NCI-H1092 (cell line): ENCODE measurements around the gene DGKZ.

Source experiments
- DNase-seq: peaks from one replicate; lab custom pipeline; 2025; lab: John Stamatoyannopoulos, UW

DGKZ gene

GRCh38 chr11:46381819-46382645 lies 34.8 kb downstream of the DGKZ start:
- no peak for DNase-seq

GRCh38 chr11:46382646-46383403 lies 35.6 kb downstream of the DGKZ start:
- peak; percentile 27 for DNase-seq

GRCh38 chr11:46383404-46383758 lies 36.1 kb downstream of the DGKZ start:
- no peak for DNase-seq

- DNase-seq = no peak
Observed at GRCh38 chr11:46383974-46384701, 36.9 kb downstream of the DGKZ start.

GRCh38 chr11:46385169-46386004 lies 38.1 kb downstream of the DGKZ start:
- DNase-seq = no peak

GRCh38 chr11:46386005-46386578 lies 38.8 kb downstream of the DGKZ start:
- DNase-seq = no peak

GRCh38 chr11:46386674-46387073 lies 39.4 kb downstream of the DGKZ start:
- DNase-seq = no peak

GRCh38 chr11:46387456-46387855 lies 40.2 kb downstream of the DGKZ start:
- no peak for DNase-seq

GRCh38 chr11:46387919-46388618 lies 40.8 kb downstream of the DGKZ start:
- no peak for DNase-seq

GRCh38 chr11:46388619-46389449 lies 41.6 kb downstream of the DGKZ start:
- no peak for DNase-seq

- peak; percentile 68 for DNase-seq
Observed at GRCh38 chr11:46389450-46390330, 42.4 kb downstream of the DGKZ start.

- no peak for DNase-seq
Observed at GRCh38 chr11:46390331-46391171, 43.3 kb downstream of the DGKZ start.

- no peak for DNase-seq
Observed at GRCh38 chr11:46391186-46391577, 43.9 kb downstream of the DGKZ start.

- DNase-seq = peak; percentile 78
Observed at GRCh38 chr11:46391578-46392420, 44.5 kb downstream of the DGKZ start, which contains the start of gene CHRM4. Gene CHRM4, minus strand, starts transcription at chr11:46391776. Its CDS starts 5,219 bp downstream, at chr11:46386557.

GRCh38 chr11:46392421-46393230 lies 45.4 kb downstream of the DGKZ start:
- no peak for DNase-seq

GRCh38 chr11:46393231-46393616 lies 46.0 kb downstream of the DGKZ start:
- no peak for DNase-seq
